Nephron progenitor cell (in vitro differentiated cells): ENCODE data around the gene MVB12B.

Experiments used
- DNase-seq: peaks from one replicate; pipeline ENCODE4 v3.0.0; 2021
- H3K27ac Mint-ChIP-seq: 2 replicates; pipeline ENCODE4 v1.8.0; 2021; ENCODE audit warnings: mild to moderate bottlenecking, moderate library complexity, mixed read lengths
- H3K27me3 Mint-ChIP-seq: 2 replicates; pipeline ENCODE4 v1.8.0; 2021; ENCODE audit warnings: mild to moderate bottlenecking, low read depth, mixed read lengths; ENCODE audit not compliant: poor library complexity
- H3K36me3 Mint-ChIP-seq: 2 replicates; pipeline ENCODE4 v1.8.0; 2021; ENCODE audit warnings: low read depth, mixed read lengths
- H3K4me1 Mint-ChIP-seq: 2 replicates; pipeline ENCODE4 v1.8.0; 2021; ENCODE audit warnings: mixed read lengths
- H3K4me3 Mint-ChIP-seq: 2 replicates; pipeline ENCODE4 v1.8.0; 2021; ENCODE audit warnings: mild to moderate bottlenecking, moderate library complexity, mixed read lengths
- H3K9me3 Mint-ChIP-seq: 2 replicates; pipeline ENCODE4 v1.8.0; 2021; ENCODE audit warnings: mild to moderate bottlenecking, moderate library complexity, mixed read lengths
- TF ChIP-seq, protein P1 (sequence below): fragments of 200-600 bp; sonication (generic); IDR thresholded peaks from 2 replicates; pipeline ENCODE4 v1.5.0; 2021; ENCODE audit warnings: antibody characterized with exemption

The MVB12B gene

DNA sequence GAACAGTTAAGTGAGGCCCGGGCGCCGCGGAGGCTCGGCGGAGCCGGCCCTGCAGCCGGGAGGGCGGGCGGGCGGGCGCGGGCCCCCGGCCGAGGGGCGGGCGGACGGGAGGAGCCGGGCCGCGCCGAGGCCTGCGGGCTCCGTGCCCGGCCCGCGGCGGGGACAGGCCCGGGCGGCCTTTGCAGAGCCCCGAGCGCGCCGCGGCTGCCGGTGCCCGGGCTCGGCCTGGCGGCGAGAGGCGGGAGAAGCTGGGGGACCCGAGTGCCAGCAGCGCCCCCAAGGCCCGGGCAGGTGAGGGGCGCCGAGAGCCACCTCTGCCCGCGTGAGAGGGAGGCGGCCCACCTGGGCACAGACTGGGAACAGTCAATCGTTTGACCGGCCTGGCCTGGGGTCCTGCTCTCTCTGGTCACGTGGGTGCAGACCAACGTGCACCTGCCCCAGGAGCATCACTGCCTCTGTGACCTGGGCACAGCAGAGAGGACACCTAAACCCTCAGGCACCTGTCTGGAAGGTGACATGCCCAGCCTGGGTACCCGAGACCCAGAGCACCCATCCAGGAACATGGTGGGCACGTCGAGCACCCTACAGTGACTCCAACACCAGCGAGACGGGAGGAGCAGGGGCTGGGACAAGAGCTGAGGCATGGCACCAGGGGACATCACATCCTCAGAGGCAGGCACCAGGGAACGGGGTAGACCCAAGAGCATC, 531 bp downstream of the MVB12B start:
- H3K4me3 Mint-ChIP-seq = peak overlapping the region; percentile 85
- DNase-seq = no peak
- TF ChIP-seq, protein P1, sequence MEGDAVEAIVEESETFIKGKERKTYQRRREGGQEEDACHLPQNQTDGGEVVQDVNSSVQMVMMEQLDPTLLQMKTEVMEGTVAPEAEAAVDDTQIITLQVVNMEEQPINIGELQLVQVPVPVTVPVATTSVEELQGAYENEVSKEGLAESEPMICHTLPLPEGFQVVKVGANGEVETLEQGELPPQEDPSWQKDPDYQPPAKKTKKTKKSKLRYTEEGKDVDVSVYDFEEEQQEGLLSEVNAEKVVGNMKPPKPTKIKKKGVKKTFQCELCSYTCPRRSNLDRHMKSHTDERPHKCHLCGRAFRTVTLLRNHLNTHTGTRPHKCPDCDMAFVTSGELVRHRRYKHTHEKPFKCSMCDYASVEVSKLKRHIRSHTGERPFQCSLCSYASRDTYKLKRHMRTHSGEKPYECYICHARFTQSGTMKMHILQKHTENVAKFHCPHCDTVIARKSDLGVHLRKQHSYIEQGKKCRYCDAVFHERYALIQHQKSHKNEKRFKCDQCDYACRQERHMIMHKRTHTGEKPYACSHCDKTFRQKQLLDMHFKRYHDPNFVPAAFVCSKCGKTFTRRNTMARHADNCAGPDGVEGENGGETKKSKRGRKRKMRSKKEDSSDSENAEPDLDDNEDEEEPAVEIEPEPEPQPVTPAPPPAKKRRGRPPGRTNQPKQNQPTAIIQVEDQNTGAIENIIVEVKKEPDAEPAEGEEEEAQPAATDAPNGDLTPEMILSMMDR = no peak
- peaks cover 11% of the 10 kb centered on the region for H3K36me3 Mint-ChIP-seq
- H3K27me3 Mint-ChIP-seq = peaks cover 5% of the 10 kb centered on the region
- peaks cover 54% of the 10 kb centered on the region for H3K4me1 Mint-ChIP-seq
- peaks cover 23% of the 10 kb centered on the region for H3K9me3 Mint-ChIP-seq
- H3K27ac Mint-ChIP-seq = peak overlapping the region; percentile 75

GRCh38 chr9:126327714-126328185, 1.1 kb downstream of the MVB12B start:
- DNase-seq = no peak
- TF ChIP-seq, protein P1 = no peak
- Mint-ChIP-seq H3K4me3 (peak overlapping the region; percentile 85), H3K9me3 (peaks cover 23% of the 10 kb centered on the region), H3K27me3 (peaks cover 5% of the 10 kb centered on the region), H3K27ac (peak overlapping the region; percentile 75), H3K36me3 (peaks cover 11% of the 10 kb centered on the region), H3K4me1 (peaks cover 60% of the 10 kb centered on the region)

- TF ChIP-seq, protein P1 = no peak
- Mint-ChIP-seq H3K27me3 (peaks cover 5% of the 10 kb centered on the region), H3K36me3 (peaks cover 11% of the 10 kb centered on the region), H3K4me1 (peaks cover 63% of the 10 kb centered on the region), H3K4me3 (peak overlapping the region; percentile 85), H3K27ac (no peak overlapping the region), H3K9me3 (peaks cover 19% of the 10 kb centered on the region)
- DNase-seq = no peak
Measured at GRCh38 chr9:126328407-126328806, 1.8 kb downstream of the MVB12B start.

GRCh38 chr9:126329476-126330275, 3.0 kb downstream of the MVB12B start:
- Mint-ChIP-seq H3K36me3 (peaks cover 4% of the 10 kb centered on the region), H3K4me1 (peaks cover 70% of the 10 kb centered on the region), H3K4me3 (no peak overlapping the region), H3K27me3 (peaks cover 5% of the 10 kb centered on the region), H3K9me3 (peaks cover 9% of the 10 kb centered on the region), H3K27ac (no peak overlapping the region)
- DNase-seq = no peak
- TF ChIP-seq, protein P1 = no peak

DNA sequence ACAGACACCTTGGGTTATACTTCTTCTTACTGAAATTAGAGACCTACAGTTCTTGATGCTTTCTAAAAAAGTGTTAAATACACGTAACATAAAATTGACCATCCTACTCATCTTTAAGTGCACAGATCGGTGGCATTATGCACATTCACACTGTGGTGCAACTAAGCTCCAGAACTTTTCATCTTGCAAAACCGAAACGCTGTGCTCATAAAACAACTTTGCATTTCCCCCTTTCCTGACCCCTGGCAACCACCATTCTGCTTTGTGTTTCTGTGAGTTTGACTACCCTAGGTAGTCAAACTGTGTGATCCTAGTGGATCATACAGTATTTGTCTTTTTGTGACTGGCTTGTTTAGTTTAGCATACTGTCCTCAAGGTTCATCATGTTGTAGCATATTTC, 3.9 kb downstream of the MVB12B start:
- Mint-ChIP-seq H3K9me3 (peaks cover 3% of the 10 kb centered on the region), H3K36me3 (peaks cover 4% of the 10 kb centered on the region), H3K4me1 (peaks cover 75% of the 10 kb centered on the region), H3K27me3 (peaks cover 2% of the 10 kb centered on the region), H3K4me3 (no peak overlapping the region), H3K27ac (peak overlapping the region; percentile 32)
- no peak for DNase-seq
- TF ChIP-seq, protein P1 = no peak
